ENCODE data around the gene SH2D4B. TPM values are rescaled to one million over a fixed set of nuclear protein-coding genes. Genes with fewer than 3 reads are reported as not detected.

SH2D4B gene
- total RNA-seq (2014; rRNA removed; shearing (Covaris generic)) (0.03 TPM in 1 of 2 replicates, not detected in the other), total RNA-seq (2022) (not detected in 2 replicates), Bru-seq, nascent RNA (percentile 11 among the genes with signal in this experiment), BruChase-seq, experiment 1, labeled RNA remaining after a 6-hour chase (percentile 10 among the genes with signal in this experiment), BruChase-seq, experiment 2, labeled RNA remaining after a 2-hour chase (percentile 11 among the genes with signal in this experiment)
- long read RNA-seq: 0 reads

GRCh38 chr10:80537736-80538480 lies at the start of gene SH2D4B:
TSS of gene SH2D4B (plus strand) at chr10:80537902. CDS start at chr10:80538332, 430 bp downstream.
- POLR2A ChIA-PET: interaction anchor here (0.5 kb wide), 1 partner anchor 34 kb away, joined by 7 read pairs; no protein-coding TSS in a partner anchor
- no peak for DNase-seq (ENCODE audit: low spot score)
- H3K4me3 ChIP-seq (ENCODE audit: low read depth, low read length, poor library complexity, severe bottlenecking): no peak within 1 kb of the TSS
- no TSS peak for BruUV-seq (replicated peaks)
- H3K79me2 ChIP-seq (ENCODE audit: insufficient read depth, low read depth, low read length): no peaks in the 10 kb centered on the region
- no peak within 1 kb of the TSS for H3K4me2 ChIP-seq (ENCODE audit: low read length)
- H3K4me1 ChIP-seq (ENCODE audit: insufficient read depth, low read length, poor library complexity, severe bottlenecking): peaks cover 19% of the 10 kb centered on the region
- no peak within 1 kb of the TSS for H2AFZ ChIP-seq (ENCODE audit: low read length)
- H3K36me3 ChIP-seq (ENCODE audit: insufficient read depth, low read length): no peaks in the 10 kb centered on the region
- no peaks in the 10 kb centered on the region for H4K20me1 ChIP-seq (ENCODE audit: insufficient read depth, low read length)
- H3K9me2 ChIP-seq (ENCODE audit: insufficient read depth, low read length): no peaks in the 10 kb centered on the region
- TF ChIP-seq EZH2phosphoT487 (IDR thresholded peaks at IDR 0.05; ENCODE audit: borderline replicate concordance, low read depth, low read length) (no peak), CTCF (conservative IDR thresholded peaks at IDR 0.05; ENCODE audit: low read length) (no peak)
- H3K9me3 ChIP-seq (ENCODE audit: low read length): no peaks in the 10 kb centered on the region
- intact Hi-C loops (cut with micrococcal nuclease; ENCODE audit: unreplicated experiment): no loop called here
- CTCF ChIA-PET (ENCODE audit: unreplicated experiment): no interaction called here
- H3K27ac ChIP-seq (ENCODE audit: low read depth, low read length, poor library complexity, severe bottlenecking): no peak within 1 kb of the TSS

GRCh38 chr10:80488539-80489066 lies 49.1 kb upstream of the SH2D4B start:
- BruUV-seq (replicated peaks): no TSS peak
- H3K36me3 ChIP-seq (ENCODE audit: insufficient read depth, low read length): peaks cover 52% of the 10 kb centered on the region
- H3K4me1 ChIP-seq (ENCODE audit: insufficient read depth, low read length, poor library complexity, severe bottlenecking): peaks cover 22% of the 10 kb centered on the region
- intact Hi-C loops (cut with micrococcal nuclease; ENCODE audit: unreplicated experiment): no loop called here
- no peak overlapping the region for H2AFZ ChIP-seq (ENCODE audit: low read length)
- ChIA-PET CTCF (ENCODE audit: unreplicated experiment) (no interaction called here), POLR2A (interaction anchor here (2.0 kb wide), 1 partner anchor 15 kb away, joined by 7 read pairs; no protein-coding TSS in a partner anchor)
- H3K27ac ChIP-seq (ENCODE audit: low read depth, low read length, poor library complexity, severe bottlenecking): no peak overlapping the region
- no peak for TF ChIP-seq EZH2phosphoT487 (IDR thresholded peaks at IDR 0.05; ENCODE audit: borderline replicate concordance, low read depth, low read length)
- no peak for TF ChIP-seq CTCF (conservative IDR thresholded peaks at IDR 0.05; ENCODE audit: low read length)
- no peaks in the 10 kb centered on the region for H3K9me2 ChIP-seq (ENCODE audit: insufficient read depth, low read length)
- H3K4me3 ChIP-seq (ENCODE audit: low read depth, low read length, poor library complexity, severe bottlenecking): no peak overlapping the region
- H3K4me2 ChIP-seq (ENCODE audit: low read length): no peak overlapping the region
- peaks cover 28% of the 10 kb centered on the region; the same call in 1 of the 2 replicates for H3K79me2 ChIP-seq (ENCODE audit: insufficient read depth, low read depth, low read length)
- H3K9me3 ChIP-seq (ENCODE audit: low read length): no peaks in the 10 kb centered on the region
- DNase-seq (ENCODE audit: low spot score): no peak
- H4K20me1 ChIP-seq (ENCODE audit: insufficient read depth, low read length): no peaks in the 10 kb centered on the region

All from OCI-LY7 (cell line).